HG03025 (cell line): ENCODE measurements around the gene CPNE6.
A peak's percentile ranks its signal among the peaks of the same experiment; 100 is the strongest.

ENCODE experiments used
- ATAC-seq: cut with Tn5 transposase; IDR thresholded peaks from one replicate; pipeline ENCODE4 v1.9.1; 2021; ENCODE audit warnings: mild to moderate bottlenecking, moderate library complexity; ENCODE audit not compliant: unreplicated experiment, low FRiP score

Gene CPNE6

GRCh38 chr14:24067133-24068082 lies 4.0 kb upstream of the CPNE6 start:
- no peak for ATAC-seq

DNA sequence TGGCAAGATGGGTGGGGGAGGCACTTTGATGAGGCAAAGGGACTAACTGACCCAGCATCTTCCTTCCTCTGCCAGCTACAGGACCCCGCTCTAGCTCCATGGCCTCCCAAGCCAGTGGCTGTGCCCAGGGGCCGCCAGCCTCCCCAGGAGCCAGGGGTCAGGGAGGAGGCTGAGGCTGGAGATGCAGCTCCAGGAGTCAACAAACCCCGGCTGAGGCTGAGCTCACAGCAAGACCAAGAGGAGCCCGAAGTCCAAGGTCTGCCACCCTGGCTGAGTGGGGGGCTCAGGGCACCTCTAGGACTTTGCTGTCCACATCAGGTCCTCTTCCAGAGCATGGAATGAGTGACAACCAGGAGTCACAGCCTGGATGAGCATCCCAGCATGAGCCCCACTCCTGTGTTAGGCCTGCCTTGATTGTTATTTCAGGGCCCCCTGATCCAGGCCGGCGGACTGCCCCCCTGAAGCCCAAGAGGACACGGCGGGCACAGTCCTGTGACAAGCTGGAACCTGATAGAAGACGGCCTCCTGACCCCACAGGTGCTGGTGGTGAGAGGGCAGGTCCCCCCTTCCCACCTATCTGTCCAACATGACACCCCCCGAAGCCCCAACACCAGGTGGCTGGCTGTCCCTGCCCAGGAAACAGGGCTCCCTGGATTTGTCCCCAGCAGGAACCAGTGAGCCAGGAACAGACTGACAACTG lies 2.5 kb upstream of the CPNE6 start:
- no peak for ATAC-seq

GRCh38 chr14:24069411-24069735 lies 2.0 kb upstream of the CPNE6 start:
- no peak for ATAC-seq

GRCh38 chr14:24070285-24071143 lies 848 bp upstream of the CPNE6 start:
- no peak for ATAC-seq

GRCh38 chr14:24071836-24072430 lies 571 bp downstream of the CPNE6 start:
- ATAC-seq = no peak

DNA sequence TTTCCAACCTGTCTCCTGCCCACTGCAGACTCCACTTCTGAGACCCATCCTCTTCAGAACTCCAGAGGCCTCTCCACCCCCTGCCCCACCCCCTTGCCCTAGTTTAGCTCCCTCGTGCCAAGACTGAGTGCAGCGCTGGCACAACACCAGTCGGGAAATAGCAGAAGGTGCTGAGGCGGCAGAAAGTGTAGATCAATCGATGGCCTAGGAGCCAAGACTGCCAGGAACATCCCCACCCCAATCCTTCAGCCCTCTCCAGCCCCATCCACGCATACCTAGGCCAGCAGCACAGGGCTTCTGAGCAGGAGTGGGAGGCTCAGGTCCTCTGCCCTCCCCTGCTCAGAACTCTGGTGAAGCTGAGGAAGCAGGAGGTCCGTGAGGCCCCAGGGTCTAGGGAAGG lies 1.1 kb downstream of the CPNE6 start:
- ATAC-seq = no peak

- ATAC-seq = no peak
These were observed 1.8 kb downstream of the CPNE6 start for GRCh38 chr14:24072881-24073877.

GRCh38 chr14:24074625-24075484 lies 3.5 kb downstream of the CPNE6 start:
- ATAC-seq = no peak

DNA sequence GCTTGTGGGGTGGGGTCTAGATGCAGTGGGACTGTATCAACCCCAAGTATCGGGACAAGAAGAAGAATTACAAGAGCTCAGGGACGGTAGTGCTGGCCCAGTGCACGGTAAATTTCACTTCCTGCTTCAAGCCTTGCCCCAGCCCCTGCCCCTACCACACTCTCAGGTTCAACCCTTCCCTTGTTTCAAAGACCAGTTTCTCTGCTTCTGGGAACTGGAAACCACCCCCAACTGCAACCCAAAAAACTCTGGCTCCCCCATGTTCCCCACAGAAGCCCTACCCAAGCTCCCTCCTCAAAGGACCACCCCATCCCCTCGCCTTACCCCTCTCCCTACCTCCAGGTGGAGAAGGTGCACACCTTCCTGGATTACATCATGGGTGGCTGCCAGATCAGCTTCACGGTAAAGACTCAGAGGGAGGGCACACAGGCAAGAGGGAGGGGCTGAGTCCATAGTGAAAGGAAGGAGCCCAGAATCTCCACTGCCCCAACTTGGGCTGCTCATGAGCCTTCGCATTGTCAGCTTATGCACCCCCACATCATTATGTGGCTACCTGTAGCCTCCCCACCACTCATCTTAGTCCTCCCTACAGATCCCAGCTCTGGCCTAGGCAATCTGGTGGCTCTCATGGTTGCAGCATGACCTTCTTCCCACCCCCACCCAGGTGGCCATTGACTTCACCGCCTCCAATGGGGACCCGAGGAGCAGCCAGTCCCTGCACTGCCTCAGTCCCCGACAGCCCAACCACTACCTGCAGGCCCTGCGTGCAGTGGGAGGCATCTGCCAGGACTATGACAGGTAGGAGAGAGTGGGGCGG lies 4.3 kb downstream of the CPNE6 start:
- no peak for ATAC-seq

- ATAC-seq = no peak
These were observed 4.9 kb downstream of the CPNE6 start for GRCh38 chr14:24076302-24076601.

GRCh38 chr14:24077086-24077485 lies 5.7 kb downstream of the CPNE6 start:
- no peak for ATAC-seq

DNA sequence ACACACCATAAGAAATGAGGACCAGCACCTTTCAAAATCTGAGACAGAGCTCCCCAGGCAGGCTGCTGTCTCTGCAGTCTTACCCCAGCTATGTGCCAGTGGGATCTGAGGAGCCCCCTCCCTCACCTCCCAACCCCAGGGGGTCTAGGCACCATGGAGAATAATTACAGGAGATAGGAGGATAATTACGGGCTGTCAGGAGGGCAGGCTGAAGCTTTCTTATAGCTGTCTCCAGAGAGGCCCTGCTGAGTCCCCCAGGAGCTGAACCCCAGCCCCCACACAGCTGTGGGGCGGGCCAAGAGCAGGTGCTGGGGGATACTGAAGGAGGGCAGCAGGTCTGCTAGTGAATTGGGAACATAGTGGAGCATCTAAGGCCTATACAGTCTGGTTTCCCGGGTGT lies 6.8 kb downstream of the CPNE6 start:
- no peak for ATAC-seq

- no peak for ATAC-seq
These were observed 8.3 kb downstream of the CPNE6 start for GRCh38 chr14:24079491-24080141.

DNA sequence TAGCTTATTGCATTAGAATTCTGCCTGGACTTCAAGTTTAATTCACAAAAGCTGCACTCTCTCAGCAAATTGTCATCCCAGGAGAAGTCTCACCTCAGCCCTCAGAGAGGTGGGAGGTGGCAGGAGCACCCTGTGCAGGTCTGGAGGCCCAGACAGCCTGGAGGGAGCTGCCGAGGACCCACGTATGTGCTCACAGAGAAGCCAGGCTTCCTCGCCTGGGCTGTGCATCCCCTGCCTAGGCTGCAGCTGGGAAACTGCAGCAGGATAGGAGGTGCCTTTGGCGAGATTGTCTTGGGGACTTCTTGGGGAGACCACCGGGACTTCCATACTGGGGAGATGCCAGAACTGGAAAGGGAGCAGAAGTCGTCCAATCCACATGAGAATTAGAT lies 8.8 kb downstream of the CPNE6 start:
- ATAC-seq = no peak

DNA sequence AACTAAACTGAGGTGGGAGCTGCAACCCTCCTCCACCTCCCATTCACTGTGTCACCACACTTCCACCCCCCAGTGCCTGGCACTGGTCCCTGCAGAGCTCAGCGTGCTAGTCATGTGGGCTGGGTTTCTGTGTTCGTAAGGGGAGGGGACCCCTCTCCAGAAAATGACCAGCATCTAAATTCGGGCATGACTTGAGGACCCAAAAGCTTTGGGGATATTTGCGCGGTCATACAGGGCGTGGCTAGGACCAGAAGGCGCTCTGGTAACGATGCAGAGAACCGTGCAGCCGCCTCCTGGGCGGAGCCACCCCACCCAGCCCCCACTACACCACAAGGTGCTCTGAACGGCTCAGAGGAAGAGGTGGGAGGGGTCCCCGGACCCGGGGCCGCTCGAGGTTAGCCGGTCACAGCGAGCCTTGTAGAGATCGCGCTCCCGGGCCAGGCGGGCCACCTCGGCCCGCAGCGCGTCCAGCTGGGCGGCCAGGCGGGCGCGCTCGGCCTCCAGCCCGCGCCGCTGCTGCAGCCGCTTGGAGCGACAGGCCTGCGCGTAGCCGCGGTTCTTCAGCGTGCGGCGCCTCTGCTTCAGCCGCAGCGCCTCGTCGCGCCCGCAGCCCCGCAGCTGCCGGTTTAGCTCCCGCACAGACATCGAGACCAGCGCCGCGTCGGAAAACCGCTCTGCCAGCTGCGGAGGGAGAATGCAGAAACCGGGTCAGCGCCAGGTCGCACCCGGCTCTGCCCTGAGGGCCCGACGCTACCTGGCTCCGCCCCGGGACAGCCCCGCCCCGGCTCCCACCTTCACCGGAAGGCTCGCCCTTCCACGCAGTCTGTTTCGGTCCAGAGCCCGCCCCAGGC lies 9.8 kb downstream of the CPNE6 start:
- peak; percentile 89 for ATAC-seq

DNA sequence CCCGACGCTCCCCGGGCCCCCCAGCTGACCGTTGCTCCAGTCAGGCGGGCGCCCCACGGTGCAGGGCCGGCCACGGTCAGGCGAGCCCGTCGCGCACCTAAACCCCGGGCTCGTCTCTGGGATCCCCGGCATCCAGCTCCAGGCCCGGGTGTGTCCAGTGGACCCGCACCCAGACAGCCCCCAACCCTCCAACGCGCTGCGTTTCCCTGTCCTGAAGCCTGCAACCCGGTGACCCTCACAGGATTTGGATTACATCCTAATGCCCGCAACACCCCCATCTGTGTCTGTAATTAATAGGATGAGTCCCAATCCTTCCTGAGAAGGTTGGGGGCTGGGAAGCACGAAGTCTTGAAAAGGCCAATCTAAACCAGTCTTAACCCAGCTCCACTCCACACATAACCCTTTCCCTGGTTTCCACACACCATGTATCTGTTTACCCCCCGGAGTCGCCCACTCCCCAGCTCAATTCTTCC lies 10.4 kb downstream of the CPNE6 start:
- no peak for ATAC-seq
